Putamen (tissue), 1 donor: Measurements from ENCODE around the gene CALHM2.
"Not testable (repeated sequence)": the region's sequence is repeated elsewhere in the genome, so short reads cannot be mapped to it uniquely, and the experiment has no call there.

Experiments used
- DNase-seq: peaks from one replicate; pipeline ENCODE4 v3.0.0-alpha.2; 2016; ENCODE audit warnings: low spot score

The CALHM2 gene

GRCh38 chr10:103449208-103450144, 2.7 kb downstream of the CALHM2 start:
- no peak for DNase-seq

DNA sequence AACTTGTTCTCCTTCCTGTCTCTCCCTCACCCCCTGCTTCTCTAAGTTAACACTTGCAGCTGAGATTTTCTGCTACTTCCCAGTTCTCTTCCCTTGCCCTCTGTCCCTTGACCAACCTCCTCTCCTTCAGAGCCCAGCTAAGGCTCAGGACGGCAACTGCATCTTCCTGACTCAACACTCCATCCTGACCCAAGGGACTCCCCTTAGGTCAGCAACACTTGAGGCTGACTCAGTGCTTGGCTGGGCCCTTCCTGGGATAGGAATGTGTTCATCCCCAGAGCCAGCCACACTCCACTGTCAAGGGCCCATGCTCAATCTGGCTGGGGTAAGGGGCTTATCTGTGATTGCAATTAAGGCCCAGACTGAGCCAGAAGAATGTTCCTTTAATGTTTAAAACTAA, 3.4 kb downstream of the CALHM2 start:
- DNase-seq: no peak

DNA sequence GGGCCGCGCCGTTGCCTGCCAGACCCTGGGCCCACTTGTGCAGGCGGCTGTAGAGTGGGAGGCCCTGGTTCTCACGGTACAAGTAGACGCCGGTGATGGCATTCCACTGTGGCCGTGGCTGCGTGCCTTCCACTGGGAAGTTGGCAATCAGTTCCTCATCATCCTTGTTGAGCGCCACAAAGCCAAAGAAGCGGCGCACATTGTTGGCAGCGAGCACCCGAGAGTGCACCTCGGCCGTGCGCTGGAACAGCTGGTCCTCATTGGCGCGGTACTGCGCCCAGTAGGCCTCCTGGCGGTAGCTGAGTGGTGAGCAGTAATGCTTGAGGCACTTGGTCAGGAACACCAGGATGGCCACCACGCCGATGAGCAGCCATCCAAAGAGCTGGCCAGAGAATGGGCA, 5.0 kb downstream of the CALHM2 start:
- no peak for DNase-seq

- no peak for DNase-seq
These were observed 6.2 kb downstream of the CALHM2 start for GRCh38 chr10:103445767-103446567.

- DNase-seq: no peak
These were observed 6.8 kb downstream of the CALHM2 start for GRCh38 chr10:103445366-103445765.

GRCh38 chr10:103444478-103444877, 7.7 kb downstream of the CALHM2 start:
- DNase-seq: no peak

DNA sequence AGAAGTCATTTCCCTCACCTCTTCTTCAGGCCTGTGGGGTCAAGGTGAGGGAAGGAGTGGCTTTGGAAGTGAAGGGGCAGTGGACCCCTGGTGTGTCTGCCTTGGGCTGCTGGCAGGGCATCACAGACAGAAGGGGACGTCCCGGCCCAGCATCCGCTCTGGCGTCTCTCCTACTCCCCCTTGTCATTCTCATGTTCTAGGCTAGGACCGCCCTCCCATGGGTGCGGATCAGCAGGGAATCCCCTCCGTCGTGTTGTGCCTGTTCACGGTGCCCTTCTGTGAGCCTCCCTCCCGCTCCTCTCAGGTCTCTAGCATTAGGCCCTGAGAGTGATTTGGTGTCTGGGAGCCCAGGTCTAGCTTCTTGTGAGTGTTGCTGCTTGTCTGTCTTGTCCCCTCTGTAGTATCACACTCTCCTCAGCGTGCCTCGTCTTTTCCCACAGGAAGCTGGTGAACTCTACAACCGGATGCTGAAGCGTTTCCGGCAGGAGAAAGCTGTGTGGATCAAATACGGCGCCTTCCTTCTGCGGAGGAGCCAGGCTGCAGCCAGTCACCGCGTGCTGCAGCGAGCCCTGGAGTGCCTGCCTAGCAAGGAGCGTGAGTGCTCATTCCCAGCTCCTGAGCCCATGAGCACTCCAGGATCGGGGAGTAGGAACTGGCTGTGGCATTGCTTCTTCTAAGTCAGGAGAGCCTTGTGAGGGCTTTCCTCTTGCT, 8.5 kb downstream of the CALHM2 start:
- no peak for DNase-seq

DNA sequence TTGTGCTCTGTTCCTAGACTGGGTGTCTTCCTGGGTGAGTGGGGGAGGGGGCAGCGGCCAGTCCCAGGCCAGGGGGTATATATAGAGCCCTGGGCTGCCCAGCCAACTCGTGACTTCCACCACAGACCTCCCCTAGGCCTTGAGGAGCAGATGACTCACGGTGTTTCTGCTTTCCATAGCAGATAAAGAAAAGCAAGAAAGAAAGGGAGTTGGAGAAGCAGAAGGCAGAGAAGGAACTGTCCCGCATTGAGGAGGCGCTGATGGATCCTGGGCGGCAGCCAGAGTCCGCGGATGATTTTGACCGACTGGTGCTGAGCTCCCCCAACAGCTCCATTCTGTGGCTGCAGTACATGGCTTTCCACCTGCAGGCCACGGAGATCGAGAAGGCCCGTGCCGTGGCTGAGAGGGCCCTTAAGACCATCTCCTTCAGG, 10.1 kb downstream of the CALHM2 start:
- DNase-seq: no peak

GRCh38 chr10:103441611-103442010, 10.6 kb downstream of the CALHM2 start:
- DNase-seq: no peak

DNA sequence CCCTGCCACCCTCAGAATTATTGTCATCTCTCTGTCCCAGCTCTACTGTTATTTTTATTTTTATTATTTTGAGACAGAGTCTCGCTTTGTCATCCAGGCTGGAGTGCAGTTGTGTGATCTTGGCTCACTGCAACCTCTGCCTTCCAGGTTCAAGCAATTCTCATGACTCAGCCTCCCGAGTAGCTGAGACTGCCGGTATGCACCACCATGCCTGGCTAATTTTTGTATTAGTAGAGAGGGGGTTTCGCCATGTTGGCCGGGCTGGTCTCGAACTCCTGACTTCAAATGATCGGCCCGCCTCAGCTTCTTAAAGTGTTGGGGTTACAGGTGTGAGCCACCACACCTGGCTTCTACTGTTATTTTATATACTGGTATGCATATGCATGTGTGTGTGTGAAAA, 11.0 kb downstream of the CALHM2 start:
- DNase-seq: no peak

GRCh38 chr10:103440416-103440815, 11.8 kb downstream of the CALHM2 start:
- no peak for DNase-seq

GRCh38 chr10:103439776-103440175, 12.4 kb downstream of the CALHM2 start:
- DNase-seq: no peak

DNA sequence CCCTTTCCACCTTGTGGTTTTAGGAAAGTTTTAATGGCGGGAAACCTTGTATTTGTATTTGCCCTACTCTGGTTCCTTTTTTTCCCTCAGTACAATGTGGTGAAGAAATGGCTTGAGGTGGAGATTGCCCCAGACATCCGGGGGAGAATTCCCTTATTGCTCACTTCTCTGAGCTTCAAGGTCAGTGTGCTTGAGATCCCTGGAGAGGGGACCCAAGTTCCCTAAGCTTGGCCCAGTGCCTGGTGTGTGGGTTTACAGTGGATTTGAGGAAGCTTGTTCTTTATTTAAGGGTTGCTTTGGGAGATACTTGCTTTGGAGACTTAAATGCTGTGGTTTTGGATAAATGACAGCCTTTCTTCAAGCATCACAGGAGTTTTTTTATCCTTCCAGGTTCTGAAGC, 18.3 kb downstream of the CALHM2 start:
- DNase-seq: no peak

DNA sequence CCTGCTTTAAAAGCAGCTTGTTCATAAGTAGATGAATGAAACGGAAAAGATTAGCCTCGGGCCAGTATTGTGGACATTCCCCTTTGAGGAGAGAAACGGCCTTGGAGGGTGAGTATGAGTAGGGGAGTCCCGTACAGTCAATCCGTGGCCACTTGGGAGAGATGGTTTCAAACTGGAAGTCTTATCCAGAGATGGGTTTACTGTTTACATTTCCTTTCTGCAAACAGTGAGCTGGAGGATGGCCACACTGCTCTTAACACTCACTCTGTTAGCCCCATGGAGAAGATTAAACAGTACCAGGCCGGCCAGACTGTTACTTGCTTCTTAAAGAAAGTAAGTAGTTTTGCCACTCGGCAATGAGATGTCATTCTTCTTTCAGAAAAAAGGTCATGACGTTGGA, 20.3 kb downstream of the CALHM2 start:
- no peak for DNase-seq

DNA sequence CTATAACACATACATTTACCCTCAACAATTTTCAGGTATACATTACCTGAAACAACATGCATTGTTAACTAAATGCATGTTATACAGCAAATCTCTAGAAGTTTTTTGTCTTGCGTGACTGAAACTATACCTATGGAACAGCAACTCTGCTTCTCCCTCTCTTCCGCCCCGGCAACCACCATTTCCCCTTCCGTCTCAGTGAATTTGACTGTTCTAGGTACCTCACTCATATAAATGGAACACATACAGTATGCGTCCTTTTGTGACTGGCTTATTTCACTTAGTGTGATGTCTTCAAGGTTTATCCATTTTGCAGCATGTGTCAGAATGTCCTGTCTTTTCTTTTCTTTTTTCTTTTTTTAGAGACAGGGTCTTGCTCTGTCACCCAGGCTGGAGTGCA, 22.5 kb downstream of the CALHM2 start:
- DNase-seq: no peak

DNA sequence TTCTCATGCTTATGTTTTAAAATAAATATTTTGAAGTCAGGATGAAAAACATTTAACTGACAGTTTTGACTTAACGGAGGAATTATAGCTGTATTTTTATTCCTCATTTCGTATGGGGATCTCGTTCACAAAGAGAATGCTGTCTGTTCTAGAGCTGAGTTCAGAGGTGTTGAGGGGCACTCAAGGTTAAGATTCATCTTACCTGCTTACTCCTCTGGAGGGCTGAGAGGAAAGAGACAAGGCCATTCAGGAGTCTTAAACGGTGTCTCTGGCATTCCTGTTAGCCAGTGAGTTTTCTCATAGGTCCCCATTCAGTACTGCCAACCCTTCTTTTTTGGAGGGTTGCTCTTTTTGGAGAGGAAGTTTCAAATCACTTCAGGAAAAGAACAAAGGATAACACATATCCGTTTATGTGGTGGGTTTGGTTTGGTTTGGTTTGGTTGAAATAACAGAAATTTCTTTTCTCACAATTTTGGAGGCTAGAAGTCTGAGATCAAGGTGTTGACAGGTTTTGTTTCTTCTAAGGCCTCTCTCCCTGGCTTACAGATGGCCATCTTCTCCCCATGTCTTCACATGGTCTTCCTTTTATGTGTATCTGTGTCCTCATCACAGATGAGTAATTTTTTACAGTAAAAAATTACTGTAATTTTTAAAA, 23.1 kb downstream of the CALHM2 start:
- DNase-seq: no peak

- DNase-seq: no peak
These were observed 24.3 kb downstream of the CALHM2 start for GRCh38 chr10:103427866-103428265.

DNA sequence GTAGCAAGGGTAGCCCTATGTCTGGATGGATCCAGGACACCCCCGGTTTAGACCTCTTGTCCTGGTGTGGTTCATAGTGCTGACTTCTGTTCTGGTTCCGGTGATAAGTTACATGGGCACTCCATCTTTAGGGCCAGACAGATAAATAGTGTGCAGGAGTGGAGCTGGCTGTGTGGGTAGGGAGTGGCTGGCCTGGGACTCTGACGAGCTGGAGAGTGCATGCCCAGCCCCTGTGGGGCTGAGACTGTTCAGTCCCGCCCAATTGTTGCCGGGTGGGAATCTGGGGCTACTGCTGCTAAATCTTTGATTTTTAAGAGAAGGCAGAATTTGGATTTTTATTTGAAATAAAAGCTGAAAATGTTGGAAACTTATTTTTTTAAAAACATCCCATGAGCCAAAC, 28.4 kb downstream of the CALHM2 start:
- DNase-seq: no peak

DNA sequence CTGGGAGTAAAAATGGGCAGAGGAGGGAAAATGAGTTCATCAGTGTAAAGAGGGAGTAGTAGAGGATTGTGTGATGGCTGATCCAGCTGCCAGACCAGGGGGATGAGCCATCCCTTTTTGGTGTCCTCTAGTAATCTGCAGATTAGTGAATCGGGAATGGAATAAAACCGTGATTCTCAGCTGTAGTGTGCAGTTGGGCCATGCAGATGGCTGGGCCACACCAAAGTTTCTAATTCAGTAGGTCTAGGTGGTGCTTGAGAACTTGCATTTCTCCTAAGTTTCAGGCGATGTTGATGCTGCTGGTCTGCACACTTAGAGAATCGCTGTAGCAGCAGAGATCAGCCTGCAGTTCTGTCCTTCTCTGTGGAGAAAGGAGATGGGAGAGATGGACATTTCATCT, 33.1 kb downstream of the CALHM2 start:
- DNase-seq: no peak

DNA sequence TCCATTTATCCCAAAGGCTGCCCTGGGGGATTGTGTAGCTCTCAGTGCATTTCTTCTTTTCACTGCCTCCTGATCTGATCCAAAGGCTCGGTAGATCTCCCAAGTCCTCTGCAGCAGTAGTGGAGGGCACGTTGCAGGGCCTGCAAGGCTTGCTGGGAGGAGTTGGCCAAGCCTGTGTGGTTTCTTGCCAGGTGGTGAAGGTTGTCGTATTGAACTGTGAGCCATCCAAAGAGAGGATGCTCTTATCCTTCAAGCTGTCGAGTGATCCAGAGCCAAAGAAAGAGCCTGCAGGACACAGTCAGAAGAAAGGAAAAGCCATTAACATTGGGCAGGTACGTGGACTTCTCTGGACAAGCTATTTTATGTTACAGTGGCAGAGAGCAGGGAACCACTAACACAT, 34.6 kb downstream of the CALHM2 start:
- no peak for DNase-seq

- not testable (repeated sequence) for DNase-seq
These were observed 35.1 kb downstream of the CALHM2 start for GRCh38 chr10:103417148-103417469.
